ENCODE results near the gene NANOS3. TPM values are rescaled to one million over a fixed set of nuclear protein-coding genes. Genes with fewer than 3 reads are reported as not detected.
A peak's percentile ranks its signal among the peaks of the same experiment; 100 is the strongest.
"Not testable (repeated sequence)": the region's sequence is repeated elsewhere in the genome, so short reads cannot be mapped to it uniquely, and the experiment has no call there.

Gene NANOS3
- total and polyA plus RNA-seq, 9 of the 15 experiments (the other 6 are each of a cell fraction or from before 2014, with no cell fraction given) = not detected

- POLR2A ChIA-PET = interaction anchor here (1.1 to 1.5 kb wide), 3 partner anchors 10 to 35 kb away, joined by 3 to 5 read pairs (median 4); no protein-coding TSS in a partner anchor
- CTCF ChIA-PET (ENCODE audit: low intra/inter-chr PET ratio) = not testable (repeated sequence)
These were observed 25.2 kb upstream of the NANOS3 start for GRCh38 chr19:13851734-13852114.

GRCh38 chr19:13852171-13852707, 24.7 kb upstream of the NANOS3 start:
- in situ Hi-C loops (cut with MboI); H3K4me2 ChIP-seq (ENCODE audit: insufficient read depth, low read length); H3K4me3 ChIP-seq; intact Hi-C loops (cut with micrococcal nuclease); H3K79me2 ChIP-seq (ENCODE audit: control insufficient read depth, insufficient read depth, low read length); H3K9ac ChIP-seq (ENCODE audit: insufficient read depth in 1 of 2, low read depth in 2 of 2, low read length in 2 of 2); FAIRE-seq; H2AFZ ChIP-seq (ENCODE audit: low read depth, low read length); DNase-seq (ENCODE audit: extremely low read depth in 1 of 4, low spot score in 3 of 4); H4K20me1 ChIP-seq (replicated peaks; ENCODE audit: control insufficient read depth, insufficient read depth, low read length); BruUV-seq (replicated peaks); H3K27ac ChIP-seq (ENCODE audit: extremely low read depth, low read depth, low read length); H3K9me3 ChIP-seq (replicated peaks; ENCODE audit: control insufficient read depth, insufficient read depth, low read depth, low read length); CTCF ChIA-PET (ENCODE audit: low intra/inter-chr PET ratio); ATAC-seq; H3K27me3 ChIP-seq (ENCODE audit: control insufficient read depth in 2 of 2, insufficient read depth in 2 of 2, low read length in 2 of 2); H3K36me3 ChIP-seq (ENCODE audit: control insufficient read depth, insufficient read depth, low read length); H3K9me1 ChIP-seq (ENCODE audit: control insufficient read depth, insufficient read depth, low read length): not testable (repeated sequence)
- POLR2A ChIA-PET = interaction anchor here (0.6 to 1.5 kb wide), 3 partner anchors 11 to 285 kb away, joined by 3 to 5 read pairs (median 3); no protein-coding TSS in a partner anchor
- WGBS (ENCODE audit: insufficient coverage, low coverage, missing lambda C conversion rate) = 71% methylated on average over 12 of the region's 12 CpGs
- peaks cover 36 to 59% of the 10 kb centered on the region in 2 experiments for H3K4me1 ChIP-seq (replicated peaks in 1 of 2; ENCODE audit: control insufficient read depth in 2 of 2, insufficient read depth in 2 of 2, low read length in 2 of 2)

More at GRCh38 chr19:13851734-13852114, 25.2 kb upstream of the NANOS3 start:
- H3K9me1 ChIP-seq (ENCODE audit: control insufficient read depth, insufficient read depth, low read length); H3K9me3 ChIP-seq (replicated peaks; ENCODE audit: control insufficient read depth, insufficient read depth, low read depth, low read length); FAIRE-seq; intact Hi-C loops (cut with micrococcal nuclease); in situ Hi-C loops (cut with MboI); ATAC-seq; BruUV-seq (replicated peaks); H3K79me2 ChIP-seq (ENCODE audit: control insufficient read depth, insufficient read depth, low read length); H3K36me3 ChIP-seq (ENCODE audit: control insufficient read depth, insufficient read depth, low read length); H4K20me1 ChIP-seq (replicated peaks; ENCODE audit: control insufficient read depth, insufficient read depth, low read length); DNase-seq (ENCODE audit: extremely low read depth in 1 of 4, low spot score in 3 of 4); H3K4me3 ChIP-seq; H3K27me3 ChIP-seq (ENCODE audit: control insufficient read depth in 2 of 2, insufficient read depth in 2 of 2, low read length in 2 of 2): not testable (repeated sequence)
- Histone ChIP-seq H3K9ac (ENCODE audit: insufficient read depth in 1 of 2, low read depth in 2 of 2, low read length in 2 of 2) (peak overlapping the region; percentile 83 to 92; a peak in 3 of 4 replicates), H3K4me2 (ENCODE audit: insufficient read depth, low read length) (peak overlapping the region; percentile 11; the same call in 1 of the 2 replicates), H3K27ac (ENCODE audit: extremely low read depth, low read depth, low read length) (peak overlapping the region; percentile 95; the same call in 2 of the 3 replicates), H3K4me1 (replicated peaks in 1 of 2; ENCODE audit: control insufficient read depth in 2 of 2, insufficient read depth in 2 of 2, low read length in 2 of 2) (peaks cover 37 to 64% of the 10 kb centered on the region in 2 experiments), H2AFZ (ENCODE audit: low read depth, low read length) (peak overlapping the region; percentile 81)
- WGBS (ENCODE audit: insufficient coverage, low coverage, missing lambda C conversion rate) = 91% methylated on average over 4 of the region's 5 CpGs
